Right lobe of liver (tissue), 4 donors: ENCODE results near the gene MTMR10.

Source experiments
- CTCF ChIP-seq, 4 donors: fragments of 200-600 bp in 3 of 4; fragments of 450-650 bp in 1 of 4; IDR thresholded peaks; one replicate each; pipeline versions ENCODE4 v1.5.1 to v1.8.0; 2016 to 2022; ENCODE audit warnings: antibody characterized with exemption in 4 of 4, mild to moderate bottlenecking in 2 of 4
- POLR2A ChIP-seq: fragments of 450-650 bp; IDR thresholded peaks from one replicate; pipeline ENCODE4 v1.6.1; 2017; ENCODE audit warnings: antibody characterized with exemption, mild to moderate bottlenecking
- donor health status: DM: no; HTN: no; CAD: no.
- donor health status: DM: no; HTN: no; CAD: no.
- donor health status: DM: no; HTN: yes; CAD: no.

- no peak for TF ChIP-seq POLR2A
- TF ChIP-seq CTCF (IDR thresholded peaks at IDR 0.05), result no peak
Measured at GRCh38 chr15:31010036-31010435, 18.6 kb upstream of the MTMR10 start.
